Epidermal melanocyte (primary cell): ENCODE results near the gene EVI2B.
"Not testable (repeated sequence)": the region's sequence is repeated elsewhere in the genome, so short reads cannot be mapped to it uniquely, and the experiment has no call there.

Experiments used
- DNase-seq: peaks from one replicate; pipeline ENCODE4 v3.0.0; 2011; ENCODE audit warnings: low spot score; ENCODE audit not compliant: insufficient read length

EVI2B gene

GRCh38 chr17:31310886-31311285 is 3.0 kb downstream of the EVI2B start:
- no peak for DNase-seq

GRCh38 chr17:31310260-31310659 is 3.6 kb downstream of the EVI2B start:
- DNase-seq: no peak

- no peak for DNase-seq
These were observed 4.3 kb downstream of the EVI2B start for GRCh38 chr17:31309556-31309955.

- no peak for DNase-seq
These were observed 5.2 kb downstream of the EVI2B start for GRCh38 chr17:31308372-31309334.

GRCh38 chr17:31307640-31308039 is 6.2 kb downstream of the EVI2B start:
- no peak for DNase-seq

GRCh38 chr17:31299624-31300023 is 14.2 kb downstream of the EVI2B start:
- no peak for DNase-seq

- no peak for DNase-seq
These were observed 16.8 kb downstream of the EVI2B start, which contains the start of gene OMG for GRCh38 chr17:31297090-31297489. OMG (minus strand) TSS chr17:31297239; CDS start chr17:31296331, 908 bp downstream.

GRCh38 chr17:31296142-31296541 is 17.7 kb downstream of the EVI2B start:
- no peak for DNase-seq

- DNase-seq: no peak
These were observed 18.4 kb downstream of the EVI2B start for GRCh38 chr17:31295489-31295871.

GRCh38 chr17:31294820-31295488 is 18.9 kb downstream of the EVI2B start:
- DNase-seq: no peak

- no peak for DNase-seq
These were observed 19.6 kb downstream of the EVI2B start for GRCh38 chr17:31294231-31294630.

GRCh38 chr17:31293581-31293980 is 20.3 kb downstream of the EVI2B start:
- no peak for DNase-seq

GRCh38 chr17:31291820-31292219 is 22.0 kb downstream of the EVI2B start:
- no peak for DNase-seq

- DNase-seq: no peak
These were observed 24.1 kb downstream of the EVI2B start for GRCh38 chr17:31289790-31290189.

- not testable (repeated sequence) for DNase-seq
These were observed 25.9 kb downstream of the EVI2B start for GRCh38 chr17:31287932-31288331.

GRCh38 chr17:31286587-31286986 is 27.3 kb downstream of the EVI2B start:
- DNase-seq: no peak

- no peak for DNase-seq
These were observed 30.0 kb downstream of the EVI2B start for GRCh38 chr17:31283841-31284240.

- DNase-seq: no peak
These were observed 32.8 kb downstream of the EVI2B start for GRCh38 chr17:31281061-31281460.

GRCh38 chr17:31279401-31279800 is 34.5 kb downstream of the EVI2B start:
- DNase-seq: no peak

GRCh38 chr17:31275116-31275515 is 38.7 kb downstream of the EVI2B start:
- DNase-seq: no peak

- no peak for DNase-seq
These were observed 39.6 kb downstream of the EVI2B start for GRCh38 chr17:31274252-31274651.

- no peak for DNase-seq
These were observed 40.3 kb downstream of the EVI2B start for GRCh38 chr17:31273516-31273915.
